RPMI7951 (cell line): ENCODE data around the gene PKP1. TPM values are rescaled to one million over a fixed set of nuclear protein-coding genes. Genes with fewer than 3 reads are reported as not detected.

Experiments used
- DNase-seq: peaks from one replicate; pipeline ENCODE4 v3.0.0-alpha.2; 2012; ENCODE audit warnings: low read depth
- total RNA-seq: library from RNA; depleted of rRNA; stranded (reverse); fragments of >200 nt; shearing (Covaris generic); gene quantifications from 2 replicates; pipeline ENCODE4 v1.2.3, GENCODE V29; 2014

The PKP1 gene
- total RNA-seq, 1 experiment from 2014 or later, result not detected

DNA sequence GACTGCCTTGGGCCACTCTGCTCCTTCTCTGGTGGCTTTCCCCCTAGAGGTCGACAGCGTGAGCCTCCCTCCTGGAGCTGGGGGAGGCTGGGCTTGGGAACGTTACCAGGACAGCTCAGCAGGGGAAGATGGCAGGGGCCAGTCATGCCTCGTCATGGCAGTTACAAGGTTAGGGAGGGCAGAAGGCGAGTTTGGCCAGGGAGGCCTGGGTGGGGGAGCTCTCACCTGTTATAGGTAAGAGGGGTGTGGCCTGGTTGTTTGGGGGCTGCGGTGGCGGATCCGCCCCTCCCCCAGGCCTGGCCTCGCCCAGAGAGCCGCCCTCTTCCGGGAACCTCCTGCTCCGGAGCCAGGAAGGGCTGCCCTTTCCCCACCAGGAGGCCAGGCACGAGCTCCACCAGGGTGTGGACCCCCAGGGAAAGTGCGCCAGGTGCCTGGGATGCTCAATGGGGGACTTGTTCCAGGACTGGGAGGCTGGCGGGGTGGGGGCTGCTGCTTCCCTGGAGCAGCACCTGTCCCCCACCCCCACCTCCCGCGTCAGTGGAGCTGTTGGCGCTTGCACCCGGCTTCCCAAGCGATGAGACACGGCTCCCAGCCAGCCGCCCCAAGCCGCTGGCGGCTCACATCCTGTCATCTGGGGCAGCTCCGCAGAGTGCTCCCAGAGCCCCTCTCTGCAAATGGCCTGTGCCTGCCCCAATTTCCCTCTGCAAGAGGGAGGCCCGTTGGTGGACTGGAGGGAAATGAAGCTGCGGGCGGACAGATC is 23.6 kb upstream of the PKP1 start:
- peak; percentile 55 for DNase-seq

DNA sequence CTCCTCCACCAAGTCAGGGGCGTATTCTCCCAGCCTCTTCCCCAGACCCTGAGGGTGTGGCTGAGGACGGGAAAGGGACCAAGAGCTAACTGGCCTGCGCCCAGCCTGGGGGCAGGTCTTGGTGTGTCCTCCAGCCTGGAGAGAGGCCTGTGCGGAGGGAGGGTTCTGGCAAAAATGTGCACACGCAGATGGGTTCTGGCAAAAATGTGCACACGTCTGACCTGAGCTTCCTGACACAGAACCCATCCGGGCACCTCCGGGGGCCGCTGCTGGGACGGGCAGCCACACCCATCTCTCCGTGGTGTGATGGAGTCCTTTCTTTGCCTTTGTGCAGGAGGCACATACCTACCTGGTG is 23.1 kb upstream of the PKP1 start:
- DNase-seq, result peak; percentile 46

DNA sequence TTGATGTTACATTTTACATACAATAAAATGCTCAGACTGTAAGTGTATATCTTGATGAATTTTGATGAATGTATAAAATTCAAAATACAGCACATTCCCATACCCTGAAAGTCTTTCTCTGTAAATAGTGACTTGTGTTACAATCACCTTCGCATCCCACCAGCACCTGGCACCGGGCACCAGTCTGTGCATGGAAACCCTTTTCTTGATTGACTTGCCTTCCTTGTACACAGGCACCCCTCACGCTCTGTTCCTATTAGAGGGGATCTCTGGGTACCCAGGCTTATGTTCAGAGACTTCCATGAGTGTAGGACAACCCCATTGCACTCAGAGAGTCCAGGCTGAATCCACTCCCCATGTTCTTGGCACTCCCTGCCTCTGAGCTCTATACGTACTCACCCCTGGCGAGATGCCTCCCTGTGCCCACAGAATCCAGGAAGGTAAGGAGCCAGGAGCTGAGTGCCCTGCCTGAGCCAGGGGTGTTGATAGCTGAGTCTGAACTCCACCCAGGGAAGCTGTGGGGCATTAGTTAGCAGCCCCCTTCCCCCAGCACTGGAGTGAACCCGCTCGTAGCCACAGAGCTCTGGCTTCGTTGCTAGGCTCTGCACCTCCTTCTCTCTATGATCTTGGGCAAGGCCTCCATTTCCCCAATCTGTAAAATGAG is 22.5 kb upstream of the PKP1 start:
- no peak for DNase-seq

DNA sequence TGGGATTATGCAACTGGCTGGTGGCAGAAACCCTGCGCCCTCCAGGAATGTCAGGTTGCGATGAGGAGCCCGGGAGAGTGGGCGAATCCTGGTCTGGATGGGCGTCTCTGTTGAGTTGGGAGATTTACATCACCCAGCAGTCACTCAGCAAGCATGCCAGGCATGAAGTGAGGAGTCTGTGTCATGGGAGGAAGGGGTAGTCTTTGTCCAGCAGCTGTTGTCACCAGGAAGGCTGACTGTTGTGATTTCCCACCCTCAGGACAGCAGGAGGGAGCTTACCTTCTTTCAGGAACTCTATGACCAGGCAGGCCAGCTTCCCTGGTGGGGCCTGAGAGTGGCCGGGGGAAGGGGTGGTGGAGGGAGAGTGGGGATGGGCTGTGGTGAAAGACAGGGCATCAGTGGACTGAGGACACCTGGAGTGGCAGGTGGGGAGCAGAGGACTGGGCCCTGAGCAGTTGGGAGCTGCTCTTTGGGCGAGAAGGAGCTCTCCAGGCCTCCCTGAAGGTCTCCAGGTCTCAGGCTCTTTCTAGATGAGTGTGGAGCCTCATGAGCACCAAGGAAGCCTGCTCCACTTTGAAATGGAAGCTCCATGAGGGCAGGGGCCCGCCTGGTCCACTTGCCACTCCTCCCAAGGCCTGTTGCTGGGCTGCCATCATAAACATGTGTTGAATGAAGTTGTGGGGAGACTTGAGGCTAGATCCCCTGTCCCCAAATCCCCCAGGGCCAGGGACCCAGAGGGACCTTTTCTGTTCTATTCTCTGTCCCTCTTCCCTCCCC is 21.3 kb upstream of the PKP1 start:
- DNase-seq, result no peak

DNA sequence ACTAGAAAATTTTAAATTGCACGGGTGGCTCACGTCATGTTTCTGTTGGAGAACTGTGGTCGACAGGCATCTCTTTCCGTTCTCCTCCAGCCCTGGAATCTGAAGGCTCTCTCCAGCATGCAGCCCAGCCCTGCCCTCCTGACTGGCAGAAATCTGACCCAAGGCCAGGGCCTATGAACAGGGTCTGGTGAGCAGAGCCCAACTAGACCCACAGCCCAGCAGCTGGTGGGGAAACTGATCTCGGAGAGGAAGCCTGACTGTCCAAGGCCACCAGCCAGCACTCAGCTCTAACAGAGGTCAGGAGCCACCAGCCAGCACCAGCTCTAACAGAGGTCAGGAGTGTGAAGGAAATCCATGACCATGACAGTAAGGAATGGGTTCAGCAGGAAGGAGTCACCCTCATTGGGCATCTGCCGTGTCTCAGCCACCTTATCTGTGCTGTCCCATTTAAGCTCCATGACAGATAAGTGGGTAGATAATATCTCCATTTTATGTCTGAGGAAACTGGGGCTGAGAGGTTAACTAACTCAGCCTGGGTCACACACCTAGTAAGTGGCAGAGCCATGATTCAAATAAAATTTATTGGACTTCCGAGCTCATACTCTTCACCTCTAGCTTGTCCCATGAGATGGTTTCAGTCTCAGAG is 20.2 kb upstream of the PKP1 start:
- no peak for DNase-seq

DNA sequence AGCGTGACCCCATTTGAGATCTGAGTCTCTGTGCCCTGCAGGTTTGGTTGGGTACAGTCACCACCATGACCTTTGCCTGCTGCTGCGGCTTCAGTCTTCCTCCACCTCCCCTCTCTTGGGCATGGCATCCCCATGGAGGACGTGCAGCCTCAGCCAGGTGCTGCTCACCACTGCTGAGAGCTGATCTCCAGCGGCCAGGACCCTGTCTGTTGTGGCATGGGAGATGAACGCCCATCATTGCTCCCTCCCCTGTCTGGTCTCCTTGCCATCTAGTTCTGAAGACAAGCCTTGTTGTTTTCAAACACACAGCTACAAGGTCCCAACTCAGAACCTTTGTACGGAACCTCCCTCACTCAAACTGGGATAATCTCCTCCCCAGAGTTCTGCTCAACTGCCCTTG is 19.2 kb upstream of the PKP1 start:
- DNase-seq, result no peak

DNA sequence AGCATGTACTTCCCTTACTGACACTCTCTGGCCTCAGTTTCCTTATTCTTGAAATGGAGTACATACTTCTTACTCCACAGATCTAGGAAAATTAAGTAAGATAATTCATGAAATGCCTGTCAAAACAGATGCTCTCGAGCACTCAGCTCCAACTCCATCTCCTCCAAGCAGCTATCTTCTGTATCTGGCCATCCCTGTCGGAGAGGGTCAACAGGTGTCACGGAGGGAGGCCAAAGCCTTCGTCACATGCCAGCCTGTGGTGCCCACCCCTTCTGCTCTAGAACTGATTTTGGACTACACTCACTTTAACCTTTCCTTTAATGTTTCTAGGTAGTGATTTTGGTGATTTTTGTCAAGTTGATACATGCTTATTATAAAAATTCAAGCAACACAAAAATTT is 18.8 kb upstream of the PKP1 start:
- DNase-seq, result no peak

DNA sequence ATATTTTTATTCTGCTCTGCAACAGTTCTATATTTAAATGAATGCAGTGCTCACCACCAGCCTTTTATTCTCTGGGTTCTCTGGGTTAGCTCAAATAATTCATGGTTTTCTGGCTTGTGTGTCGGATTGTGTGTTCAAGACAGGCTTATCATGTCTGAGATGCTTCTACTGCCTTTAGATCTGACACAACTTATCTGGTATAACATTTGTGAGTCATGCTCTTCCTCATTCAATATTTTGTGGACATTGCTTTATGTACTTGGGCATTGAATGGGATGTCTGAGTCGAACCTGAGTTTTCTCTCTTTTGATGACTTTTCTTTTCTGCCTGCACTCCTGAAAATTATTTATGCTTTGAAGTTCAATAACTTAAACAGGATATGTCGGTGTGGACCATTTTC is 17.6 kb upstream of the PKP1 start:
- no peak for DNase-seq

DNA sequence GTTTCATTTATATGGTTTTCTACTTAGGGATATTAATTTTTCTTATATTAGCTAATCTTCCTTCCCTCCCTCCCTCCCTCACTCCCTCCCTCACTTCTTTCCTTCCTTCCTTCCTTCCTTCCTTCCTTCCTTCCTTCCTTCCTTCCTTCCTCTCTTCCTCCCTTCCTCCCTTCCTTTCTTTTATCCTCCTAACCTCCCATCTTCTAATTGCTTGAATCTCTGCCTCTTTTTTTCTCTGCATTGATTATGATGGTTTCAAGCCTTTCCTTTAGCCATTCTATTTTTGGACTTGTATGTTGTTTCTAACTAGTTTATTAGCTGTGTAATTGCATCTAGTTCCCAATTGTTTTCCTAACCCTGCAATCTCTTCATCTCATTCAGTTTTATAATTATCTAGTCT is 17.0 kb upstream of the PKP1 start:
- no peak for DNase-seq

DNA sequence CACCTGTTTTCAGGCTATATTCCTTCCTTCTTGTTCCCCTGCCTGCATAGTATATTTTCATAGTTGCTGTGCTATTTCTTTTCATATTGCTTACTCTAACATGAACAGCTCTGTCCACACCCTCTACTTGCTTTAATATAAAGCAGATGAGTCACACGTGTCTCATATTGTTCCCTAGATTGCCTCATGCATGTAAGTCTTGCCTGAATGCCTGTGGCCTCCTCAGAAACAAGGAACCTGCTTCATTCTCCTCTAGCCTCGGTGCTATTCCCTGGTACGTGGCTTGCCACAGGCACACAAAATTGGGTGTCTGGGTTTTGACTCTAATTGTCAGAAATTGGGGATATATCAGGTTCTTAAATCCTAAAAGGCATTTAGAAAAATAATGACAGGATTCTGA is 16.5 kb upstream of the PKP1 start:
- peak; percentile 81 for DNase-seq

DNA sequence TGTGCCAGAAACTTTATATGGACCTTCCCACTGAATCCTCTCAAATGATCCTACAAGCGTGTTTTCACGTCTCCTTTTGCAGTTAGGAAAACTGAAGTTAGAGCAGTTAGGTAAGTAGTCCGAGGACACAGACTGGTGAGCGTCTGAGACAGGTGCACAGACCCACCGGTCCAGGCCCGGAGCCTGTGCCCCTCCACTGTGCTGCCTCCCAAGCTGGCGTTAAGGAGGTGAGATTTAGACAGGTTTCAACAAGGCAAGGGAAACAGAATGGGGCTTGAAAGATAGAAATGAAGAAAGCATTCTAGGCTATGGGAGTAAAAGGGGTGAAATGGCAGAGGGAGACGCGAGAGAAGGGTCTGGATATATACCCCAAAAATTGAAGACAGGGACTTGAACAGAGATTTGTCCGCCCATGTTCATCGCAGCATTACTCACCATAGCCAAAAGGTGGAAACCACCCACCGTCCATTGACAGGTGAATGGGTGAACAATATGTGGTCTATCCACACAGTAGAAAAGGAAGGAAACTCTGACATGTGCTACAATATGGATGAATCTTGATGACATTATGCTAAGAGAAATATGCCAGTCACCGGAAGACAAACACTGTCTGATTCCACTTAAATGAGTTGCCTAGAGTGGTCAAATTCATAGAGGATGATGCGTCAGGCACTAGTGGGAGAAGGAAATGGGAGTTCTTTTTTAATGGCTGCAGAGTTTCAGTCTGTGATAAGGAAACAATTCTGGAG is 15.7 kb upstream of the PKP1 start:
- DNase-seq, result peak; percentile 74

DNA sequence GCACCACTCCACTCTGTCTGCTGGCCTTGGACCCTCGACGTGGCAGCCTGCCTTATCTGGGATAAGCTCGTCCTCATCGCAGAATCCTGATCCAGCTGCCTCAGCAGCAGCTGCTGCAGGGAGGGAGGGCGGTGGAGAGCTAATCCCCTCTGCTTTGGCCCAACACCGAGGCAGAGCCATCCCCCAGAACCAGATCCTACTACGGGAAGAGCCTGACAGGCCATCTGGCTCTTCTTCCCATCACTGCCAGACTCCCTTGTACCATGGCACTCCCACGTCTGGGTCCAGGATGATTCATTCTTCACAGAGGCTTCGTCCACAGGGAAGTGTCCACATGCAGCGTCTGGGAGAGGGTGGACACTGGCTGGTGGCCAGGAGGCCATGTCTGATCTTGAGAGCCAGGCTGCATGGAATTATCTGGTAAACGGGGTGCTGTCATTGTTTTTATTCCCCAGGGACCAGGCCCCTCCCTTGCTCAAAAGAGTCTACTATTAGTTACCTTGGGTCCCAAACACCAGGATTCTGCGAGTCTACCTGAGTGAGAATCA is 14.6 kb upstream of the PKP1 start:
- peak; percentile 94 for DNase-seq

DNA sequence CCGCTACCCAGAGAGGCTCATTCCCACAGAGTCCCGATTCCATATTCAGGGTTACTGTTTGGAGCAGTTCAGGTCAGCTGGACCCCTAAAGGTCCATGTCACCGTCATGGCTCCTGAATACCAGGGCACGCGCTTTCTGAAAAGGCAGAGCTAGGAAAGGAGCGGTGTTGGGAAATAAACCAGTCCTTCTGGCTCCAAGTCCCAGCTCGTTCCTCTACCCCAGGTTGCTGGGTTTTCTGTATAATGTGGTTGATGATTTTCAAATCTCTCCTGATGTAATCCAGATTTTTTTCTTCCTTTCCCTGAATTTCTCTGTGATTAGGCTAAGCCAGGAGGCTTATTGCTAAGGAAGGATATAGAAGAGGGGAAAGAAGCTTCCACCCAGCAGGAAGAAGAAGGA is 14.0 kb upstream of the PKP1 start:
- DNase-seq, result no peak

DNA sequence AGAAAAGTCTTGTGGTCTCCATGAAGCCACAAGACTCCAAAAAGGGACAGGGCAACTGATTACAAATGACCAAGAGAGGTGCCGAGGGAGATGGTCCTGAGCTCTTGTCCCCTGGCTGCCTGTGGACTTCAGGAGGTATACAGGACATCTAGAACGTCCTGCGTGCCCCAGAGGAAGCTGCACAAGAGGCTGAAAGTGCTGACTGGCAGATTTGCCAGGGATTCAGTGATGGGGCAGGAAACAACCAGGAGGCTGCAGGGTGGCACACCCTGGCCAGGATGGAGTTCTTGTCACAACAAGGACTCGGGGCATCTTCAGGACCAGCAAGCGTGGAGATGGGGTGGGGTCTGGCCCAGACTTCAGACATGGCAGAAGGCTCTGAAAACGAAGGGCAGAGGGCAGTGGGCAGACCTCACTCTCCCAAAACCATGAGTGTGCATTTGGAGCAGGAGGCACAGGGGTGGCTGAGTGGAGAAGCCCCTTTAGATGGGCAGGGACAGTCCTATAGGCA is 13.4 kb upstream of the PKP1 start:
- DNase-seq, result no peak

DNA sequence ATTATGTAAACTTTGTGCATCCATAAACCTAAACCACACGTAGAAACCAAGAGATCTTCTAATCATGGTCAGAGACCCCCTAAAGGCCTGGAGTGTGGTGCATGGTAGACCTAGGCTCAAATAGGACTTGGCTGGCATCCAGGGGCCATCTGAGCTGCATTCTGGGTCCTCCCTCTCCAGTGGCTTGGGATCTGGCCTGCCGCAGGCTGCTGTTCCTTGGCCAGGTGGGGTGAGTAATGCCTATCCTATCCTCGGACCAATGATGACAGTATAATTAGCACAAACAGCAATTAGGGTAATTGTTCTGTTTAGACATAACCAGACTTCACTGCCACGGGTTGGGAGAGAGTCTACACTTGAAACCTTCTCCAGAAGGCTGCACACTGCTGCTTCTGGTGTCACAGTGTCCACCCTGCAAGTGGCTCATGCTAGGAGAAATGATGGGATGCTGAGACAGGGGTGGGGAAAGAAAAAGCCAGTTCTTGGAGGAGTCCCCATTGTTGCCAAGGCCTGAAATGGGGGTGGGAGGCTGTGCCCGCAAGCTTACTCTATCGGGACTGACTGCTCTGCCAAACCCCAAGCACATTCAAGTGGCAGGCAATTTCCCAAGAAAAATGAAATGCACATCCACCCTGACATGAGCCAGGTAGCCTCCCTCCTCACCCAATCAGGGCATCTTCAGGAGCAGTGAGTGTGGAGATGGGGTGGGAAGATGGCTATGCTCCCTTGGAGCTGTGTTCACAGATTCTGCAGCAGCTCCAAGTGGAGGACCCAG is 12.5 kb upstream of the PKP1 start:
- DNase-seq, result no peak

DNA sequence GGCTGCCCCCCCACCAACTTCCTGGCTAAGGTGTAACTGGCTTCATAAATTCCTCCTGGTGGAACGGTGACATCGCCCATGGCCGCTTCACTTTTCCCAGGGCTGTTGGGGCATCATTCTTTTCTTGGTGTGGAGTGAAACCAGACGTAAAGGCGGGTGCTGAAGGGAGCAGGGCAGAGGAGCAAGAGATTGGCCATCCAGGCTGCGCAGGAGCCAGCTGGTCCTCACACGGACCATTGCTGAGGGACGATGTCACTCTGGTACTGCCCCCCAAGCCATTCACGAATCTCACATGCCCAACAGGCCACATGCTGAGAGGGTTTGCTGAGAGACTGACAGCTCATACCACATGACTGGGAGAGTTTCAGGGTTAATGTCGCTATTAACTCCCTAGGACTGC is 10.5 kb upstream of the PKP1 start:
- DNase-seq, result no peak

DNA sequence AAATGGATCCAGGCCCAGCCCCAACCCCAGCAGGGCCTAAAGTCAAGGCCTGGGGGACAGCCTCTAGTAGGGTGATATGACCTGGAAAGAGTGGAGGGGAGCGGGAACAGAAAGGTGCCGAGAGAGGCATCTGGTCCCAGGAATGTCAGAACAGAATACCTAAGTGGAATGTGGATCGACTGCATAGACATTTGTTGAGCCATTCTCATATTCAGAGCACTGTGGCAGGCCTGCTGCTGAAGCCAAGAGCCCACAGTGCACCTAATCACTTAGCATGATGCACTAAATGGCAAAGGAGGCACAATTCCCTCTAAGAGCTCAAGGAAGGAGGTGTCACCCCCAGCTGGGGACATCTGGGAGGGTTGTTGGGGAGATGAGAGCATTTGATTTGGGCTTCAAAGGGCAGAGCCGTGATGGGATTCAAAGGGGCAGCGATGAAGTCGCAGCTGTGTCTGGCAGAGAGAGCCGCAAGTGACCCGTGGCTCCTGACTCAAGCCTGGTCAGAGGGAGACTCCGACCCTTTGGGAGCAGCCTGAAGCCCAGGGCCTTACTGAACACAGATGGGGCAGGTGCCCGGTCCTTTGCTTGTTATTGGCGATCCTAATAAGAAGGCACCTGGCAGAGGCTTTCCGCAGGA is 8.6 kb upstream of the PKP1 start:
- DNase-seq, result no peak

DNA sequence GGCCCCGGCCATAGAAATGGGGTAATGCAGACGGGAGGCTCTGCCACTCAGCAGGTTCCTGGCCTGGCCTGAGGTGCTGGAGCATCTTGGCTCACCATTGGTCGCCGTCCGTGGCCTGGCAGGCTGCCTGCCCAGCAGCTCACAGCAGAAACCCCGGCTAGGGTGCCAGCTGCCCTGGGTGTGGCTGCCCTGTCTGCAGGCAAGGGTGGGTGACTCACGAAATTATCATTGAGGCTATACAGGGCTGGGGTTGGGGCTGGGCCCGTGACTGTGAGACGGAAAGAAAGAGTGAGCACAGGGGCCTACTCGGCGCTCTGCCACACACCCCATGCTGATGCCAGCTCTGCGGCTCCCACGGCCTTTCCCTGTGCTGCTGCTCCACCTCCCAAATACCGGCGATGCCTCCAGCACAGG is 8.0 kb upstream of the PKP1 start:
- DNase-seq, result peak; percentile 97

DNA sequence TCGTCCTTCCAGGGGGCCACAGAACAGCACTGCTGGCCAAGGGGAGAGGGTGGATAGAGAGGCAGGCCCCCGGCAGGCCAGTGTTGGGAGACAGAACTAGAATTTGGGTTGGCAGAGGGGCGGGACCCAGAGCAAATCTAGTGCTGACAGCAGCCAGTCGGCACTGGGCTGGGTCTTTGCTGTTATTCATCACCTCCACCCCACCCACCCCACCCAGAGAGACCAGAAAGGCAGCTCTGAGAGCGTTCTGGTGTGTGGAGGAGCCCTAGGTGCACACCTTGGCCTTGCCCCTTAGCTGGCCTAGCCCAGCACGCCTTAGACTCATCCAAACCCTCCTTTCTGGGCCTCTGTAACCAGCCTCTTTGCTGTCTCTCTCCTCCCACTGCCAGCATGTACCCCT is 6.4 kb upstream of the PKP1 start:
- no peak for DNase-seq

DNA sequence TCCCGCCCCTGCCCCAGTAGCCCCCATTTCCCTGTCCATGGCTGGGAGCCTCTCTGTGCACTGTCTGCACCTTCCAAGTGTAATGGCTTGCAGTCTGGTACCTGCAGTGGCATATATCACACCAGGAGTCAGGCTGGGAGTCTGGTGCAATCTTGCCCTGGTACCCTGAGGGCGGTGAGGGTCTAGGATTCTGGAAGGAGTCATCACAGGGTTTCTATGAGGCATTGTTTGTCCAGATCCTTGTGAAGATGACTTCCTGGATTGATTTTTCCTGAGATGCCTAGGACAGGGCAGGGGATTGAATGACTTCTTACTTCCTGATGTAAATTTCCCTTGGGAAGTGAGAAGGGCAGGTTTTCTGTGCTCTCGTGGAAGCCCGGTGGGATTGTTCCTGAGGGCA is 5.9 kb upstream of the PKP1 start:
- DNase-seq, result no peak
